GM19467 (cell line): ENCODE results near the gene NECTIN2.
"Not testable (repeated sequence)": the region's sequence is repeated elsewhere in the genome, so short reads cannot be mapped to it uniquely, and the experiment has no call there.

Experiments used
- ATAC-seq: cut with Tn5 transposase; IDR thresholded peaks from one replicate; pipeline ENCODE4 v1.9.1; 2021; ENCODE audit warnings: mild to moderate bottlenecking, moderate library complexity; ENCODE audit not compliant: unreplicated experiment

NECTIN2 gene

GRCh38 chr19:44848812-44849447 is 2.8 kb downstream of the NECTIN2 start:
- ATAC-seq, result no peak

DNA sequence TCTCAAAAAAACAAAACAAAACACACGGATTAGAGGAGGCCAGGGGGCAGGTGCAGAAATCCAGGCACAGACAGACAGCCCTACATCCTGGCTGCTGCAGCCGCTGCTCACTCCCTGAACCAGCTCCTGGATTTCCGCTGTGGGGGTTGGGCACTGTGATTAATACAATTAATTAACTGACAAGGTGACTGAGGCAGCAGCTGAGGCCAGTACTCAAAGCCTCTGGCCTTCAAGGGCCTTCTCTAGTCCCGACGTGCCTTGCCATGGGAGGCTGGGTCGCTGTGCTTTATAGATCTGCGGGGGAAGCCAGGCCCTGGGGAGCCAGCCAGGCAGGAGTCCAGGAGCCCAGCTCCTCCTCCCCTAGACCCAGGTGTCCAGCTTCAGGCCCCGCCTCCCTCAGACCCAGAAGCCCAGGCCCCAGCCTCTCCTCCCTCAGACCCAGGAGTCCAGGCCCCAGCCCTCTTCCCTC is 4.6 kb downstream of the NECTIN2 start:
- no peak for ATAC-seq

DNA sequence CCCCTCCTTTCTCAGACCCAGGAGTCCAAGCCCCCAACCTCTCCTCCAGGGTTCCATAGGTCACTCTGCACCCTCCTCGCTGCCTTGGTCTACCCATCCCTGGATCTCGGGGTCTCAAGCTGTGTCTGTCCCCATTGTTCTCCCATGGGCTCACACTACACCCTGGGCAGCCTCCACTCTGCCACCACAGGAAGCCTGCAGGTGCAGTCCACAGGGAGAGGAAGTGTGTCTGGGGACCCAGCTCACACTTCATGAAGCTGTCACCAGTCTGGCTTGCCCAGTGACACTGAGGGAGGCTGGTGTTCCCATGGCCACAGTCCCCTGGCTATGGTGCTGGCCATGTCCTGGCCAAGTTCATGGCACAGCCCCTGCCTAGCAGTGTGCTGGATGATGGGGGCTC is 5.3 kb downstream of the NECTIN2 start:
- no peak for ATAC-seq

GRCh38 chr19:44855606-44856005 is 9.5 kb downstream of the NECTIN2 start:
- ATAC-seq, result no peak

DNA sequence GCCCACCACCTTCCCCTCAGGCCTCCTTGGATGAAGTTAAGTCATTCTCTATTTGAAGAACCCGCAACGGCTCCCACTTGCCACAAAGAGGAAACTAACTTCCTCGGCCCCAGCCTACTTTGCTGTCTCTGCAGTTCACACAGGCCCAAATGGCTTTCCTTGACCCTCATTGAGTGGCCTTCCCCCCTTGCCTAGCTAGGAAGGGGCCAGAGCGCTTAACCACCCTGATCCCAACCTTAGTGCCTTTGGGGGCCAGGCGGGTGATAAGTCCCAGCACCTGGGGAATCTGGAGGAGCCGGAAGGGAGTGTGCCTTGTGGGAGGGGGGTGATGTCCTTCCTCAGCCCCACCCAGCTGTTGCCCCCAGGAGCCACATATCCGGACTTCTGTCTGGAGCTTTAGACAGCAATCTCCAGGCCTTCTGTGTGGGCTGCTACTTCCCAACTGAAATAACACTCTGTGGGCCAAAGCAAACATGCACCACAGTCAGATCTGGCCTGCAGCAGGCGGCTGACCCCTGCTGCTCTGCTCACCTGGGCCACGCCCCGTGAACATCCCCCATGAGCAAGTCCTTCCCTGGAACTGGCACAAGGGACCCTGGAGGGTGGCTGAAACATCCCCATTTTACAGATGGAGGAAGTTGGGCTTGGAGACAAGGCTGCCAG is 10.5 kb downstream of the NECTIN2 start:
- no peak for ATAC-seq

DNA sequence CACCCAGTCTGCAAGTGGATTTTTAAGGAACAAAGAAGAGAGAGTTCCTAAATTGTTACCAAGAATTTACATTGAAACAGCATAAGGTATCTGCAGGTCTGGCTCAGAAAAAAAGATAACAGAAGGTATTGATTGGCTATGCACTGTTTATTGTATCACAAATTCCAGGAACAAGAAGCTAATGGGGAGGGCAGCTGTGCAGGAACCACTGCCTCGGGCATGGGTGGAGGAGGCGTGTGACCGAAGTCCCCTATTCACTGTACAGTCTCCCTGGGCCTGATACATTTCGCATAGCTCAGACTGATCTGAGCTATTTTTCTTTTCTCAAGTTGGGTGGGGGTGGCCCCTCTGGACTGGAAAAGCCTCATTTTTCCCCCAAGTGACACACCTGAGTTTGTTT is 11.7 kb downstream of the NECTIN2 start:
- ATAC-seq, result no peak

- not testable (repeated sequence) for ATAC-seq
Measured at GRCh38 chr19:44861576-44861975, 15.5 kb downstream of the NECTIN2 start.

DNA sequence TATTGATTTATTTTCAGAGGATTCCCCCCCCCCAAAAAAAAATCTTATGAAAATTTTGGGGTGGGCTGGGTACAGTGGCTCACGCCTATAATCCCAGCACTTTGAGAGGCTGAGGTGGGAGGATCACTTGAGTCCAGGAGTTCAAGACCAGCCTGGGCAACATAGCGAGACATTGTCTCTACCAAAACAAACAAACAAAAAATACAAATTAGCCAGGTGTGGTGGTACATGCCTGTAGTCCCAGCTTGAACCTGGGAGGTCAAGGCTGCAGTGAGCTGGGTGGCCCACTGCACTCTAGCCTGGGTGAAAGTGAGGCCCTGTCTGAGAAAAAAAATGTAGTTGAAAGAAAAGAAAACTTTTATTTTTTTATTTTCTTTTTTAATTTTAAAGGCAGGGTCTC is 17.9 kb downstream of the NECTIN2 start:
- ATAC-seq, result no peak

DNA sequence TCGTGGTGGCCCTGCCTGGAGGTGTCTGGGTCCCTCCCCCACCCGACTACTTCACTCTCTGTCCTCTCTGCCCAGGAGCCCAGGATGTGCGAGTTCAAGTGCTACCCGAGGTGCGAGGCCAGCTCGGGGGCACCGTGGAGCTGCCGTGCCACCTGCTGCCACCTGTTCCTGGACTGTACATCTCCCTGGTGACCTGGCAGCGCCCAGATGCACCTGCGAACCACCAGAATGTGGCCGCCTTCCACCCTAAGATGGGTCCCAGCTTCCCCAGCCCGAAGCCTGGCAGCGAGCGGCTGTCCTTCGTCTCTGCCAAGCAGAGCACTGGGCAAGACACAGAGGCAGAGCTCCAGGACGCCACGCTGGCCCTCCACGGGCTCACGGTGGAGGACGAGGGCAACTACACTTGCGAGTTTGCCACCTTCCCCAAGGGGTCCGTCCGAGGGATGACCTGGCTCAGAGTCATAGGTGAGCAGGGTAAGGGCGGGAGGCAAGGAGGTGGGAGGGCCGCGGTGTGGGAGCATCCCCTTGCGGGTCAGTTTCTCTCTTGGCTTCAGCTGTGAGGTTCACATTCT is 19.2 kb downstream of the NECTIN2 start:
- no peak for ATAC-seq

DNA sequence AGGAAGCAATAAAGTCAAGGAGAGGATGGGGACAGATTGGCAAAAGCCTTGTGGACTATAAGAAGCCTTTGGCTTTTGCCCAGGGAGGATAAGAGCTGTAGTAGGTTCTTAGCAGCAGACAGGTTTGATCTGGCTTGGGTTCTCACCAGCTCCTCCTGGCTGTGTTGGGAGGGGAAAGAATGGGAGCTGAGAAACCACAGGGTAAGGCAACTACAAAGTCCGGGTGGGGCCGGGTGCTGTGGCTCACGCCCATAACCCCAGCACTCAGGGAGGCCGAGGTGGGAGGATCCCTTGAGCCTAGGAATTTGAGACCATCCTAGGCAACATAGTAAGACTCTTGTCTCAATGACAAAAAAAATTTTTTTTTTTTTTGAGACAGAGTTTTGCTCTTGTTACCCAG is 20.6 kb downstream of the NECTIN2 start:
- no peak for ATAC-seq

- ATAC-seq, result no peak
Measured at GRCh38 chr19:44867578-44867977, 21.5 kb downstream of the NECTIN2 start.

- no peak for ATAC-seq
Measured at GRCh38 chr19:44869733-44870470, 23.8 kb downstream of the NECTIN2 start.

DNA sequence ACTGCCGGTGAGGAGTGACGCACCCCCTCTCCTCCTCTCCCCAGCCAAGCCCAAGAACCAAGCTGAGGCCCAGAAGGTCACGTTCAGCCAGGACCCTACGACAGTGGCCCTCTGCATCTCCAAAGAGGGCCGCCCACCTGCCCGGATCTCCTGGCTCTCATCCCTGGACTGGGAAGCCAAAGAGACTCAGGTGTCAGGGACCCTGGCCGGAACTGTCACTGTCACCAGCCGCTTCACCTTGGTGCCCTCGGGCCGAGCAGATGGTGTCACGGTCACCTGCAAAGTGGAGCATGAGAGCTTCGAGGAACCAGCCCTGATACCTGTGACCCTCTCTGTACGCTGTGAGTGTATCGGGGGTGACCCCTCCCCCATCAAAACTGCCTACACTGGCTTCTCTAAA is 25.7 kb downstream of the NECTIN2 start:
- ATAC-seq, result no peak

DNA sequence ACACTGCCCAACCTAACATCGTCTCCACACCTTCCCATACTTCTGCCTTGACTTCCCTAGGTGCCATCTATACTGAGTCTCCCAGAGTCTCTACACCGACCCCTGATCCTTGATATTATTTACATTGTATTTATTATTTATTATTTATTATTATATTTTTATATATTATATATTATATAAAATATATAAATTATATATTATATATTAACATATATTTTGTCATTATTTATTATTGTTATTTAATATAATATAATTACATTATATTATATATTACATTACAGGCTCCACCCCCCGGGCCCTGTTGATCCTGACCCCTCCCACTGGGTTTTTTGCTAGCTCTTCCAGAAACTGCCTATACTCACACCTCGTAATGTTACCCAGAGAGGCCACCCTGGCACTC is 26.6 kb downstream of the NECTIN2 start:
- no peak for ATAC-seq

- ATAC-seq, result no peak
Measured at GRCh38 chr19:44874317-44874716, 28.2 kb downstream of the NECTIN2 start.

GRCh38 chr19:44875666-44876451 is 29.8 kb downstream of the NECTIN2 start:
- no peak for ATAC-seq

DNA sequence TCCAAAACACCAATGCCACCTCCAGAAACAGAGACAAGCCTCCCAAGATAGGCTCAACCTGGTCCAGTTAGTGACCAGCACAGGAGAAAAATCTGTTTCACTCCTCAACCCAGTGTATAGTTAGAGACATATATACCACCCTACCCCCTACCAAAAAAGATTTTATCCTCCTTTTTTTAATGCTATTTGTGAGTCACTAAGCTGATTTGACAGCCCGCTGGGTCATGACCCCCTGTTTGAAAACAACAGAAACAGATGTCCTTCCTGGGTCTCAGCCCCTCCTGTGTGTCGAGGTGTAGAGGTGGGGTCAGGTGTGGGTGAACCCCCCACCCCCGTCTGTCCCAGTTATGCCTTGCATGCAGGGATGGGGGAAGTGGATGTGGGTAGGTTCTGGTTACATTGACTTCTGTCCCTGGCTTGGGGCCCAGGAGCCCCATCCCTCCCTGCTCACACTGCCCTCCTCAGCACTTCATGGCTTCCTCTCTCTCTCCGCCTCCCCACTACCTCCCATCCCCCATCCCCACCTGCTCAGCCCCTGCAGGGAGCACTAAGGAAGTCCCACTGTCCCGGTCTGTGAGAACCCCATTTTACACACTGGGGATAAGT is 30.9 kb downstream of the NECTIN2 start:
- ATAC-seq, result no peak

DNA sequence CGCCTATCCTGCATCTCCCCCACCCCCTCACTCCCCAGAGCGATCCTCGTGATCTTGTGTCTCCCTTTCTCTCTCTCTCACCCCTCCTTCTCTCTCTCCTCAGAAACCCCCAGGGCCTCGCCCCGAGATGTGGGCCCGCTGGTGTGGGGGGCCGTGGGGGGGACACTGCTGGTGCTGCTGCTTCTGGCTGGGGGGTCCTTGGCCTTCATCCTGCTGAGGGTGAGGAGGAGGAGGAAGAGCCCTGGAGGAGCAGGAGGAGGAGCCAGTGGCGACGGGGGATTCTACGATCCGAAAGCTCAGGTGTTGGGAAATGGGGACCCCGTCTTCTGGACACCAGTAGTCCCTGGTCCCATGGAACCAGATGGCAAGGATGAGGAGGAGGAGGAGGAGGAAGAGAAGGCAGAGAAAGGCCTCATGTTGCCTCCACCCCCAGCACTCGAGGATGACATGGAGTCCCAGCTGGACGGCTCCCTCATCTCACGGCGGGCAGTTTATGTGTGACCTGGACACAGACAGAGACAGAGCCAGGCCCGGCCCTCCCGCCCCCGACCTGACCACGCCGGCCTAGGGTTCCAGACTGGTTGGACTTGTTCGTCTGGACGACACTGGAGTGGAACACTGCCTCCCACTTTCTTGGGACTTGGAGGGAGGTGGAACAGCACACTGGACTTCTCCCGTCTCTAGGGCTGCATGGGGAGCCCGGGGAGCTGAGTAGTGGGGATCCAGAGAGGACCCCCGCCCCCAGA is 32.2 kb downstream of the NECTIN2 start:
- no peak for ATAC-seq

GRCh38 chr19:44879309-44880065 is 33.4 kb downstream of the NECTIN2 start:
- no peak for ATAC-seq
